Astrocyte of the spinal cord (primary cell): ENCODE data around the gene CHCHD6.

Experiments
- DNase-seq: peaks from one replicate; pipeline ENCODE4 v3.0.0; 2011; ENCODE audit warnings: low read depth, low spot score
- H3K4me3 ChIP-seq: 2 replicates; pipeline ENCODE4 v1.5.1; 2011; ENCODE audit warnings: low read depth, mild to moderate bottlenecking, low read length, moderate library complexity
- CTCF ChIP-seq: IDR thresholded peaks from 2 replicates; pipeline ENCODE4 v1.5.1; 2012; ENCODE audit warnings: low read depth, mild to moderate bottlenecking, low read length, inconsistent platforms
- in situ Hi-C: cut with HindIII; loops from 2 replicates; pipeline ENCODE4 v1.10.0; 2017; ENCODE audit warnings: low sequenced_read_pairs

Gene CHCHD6

GRCh38 chr3:126880901-126881300, 176.9 kb downstream of the CHCHD6 start:
- no peak for DNase-seq
- in situ Hi-C loops, result no loop called here
- no peak for TF ChIP-seq CTCF
- H3K4me3 ChIP-seq, result no peak overlapping the region

- DNase-seq, result no peak
- no peak for TF ChIP-seq CTCF
- in situ Hi-C loops, result no loop called here
- no peak overlapping the region for H3K4me3 ChIP-seq
Observed at GRCh38 chr3:126881861-126882260, 177.8 kb downstream of the CHCHD6 start.

- H3K4me3 ChIP-seq, result no peak overlapping the region
- DNase-seq, result no peak
- in situ Hi-C loops, result no loop called here
- no peak for TF ChIP-seq CTCF
Observed at GRCh38 chr3:126883241-126883640, 179.2 kb downstream of the CHCHD6 start.

DNA sequence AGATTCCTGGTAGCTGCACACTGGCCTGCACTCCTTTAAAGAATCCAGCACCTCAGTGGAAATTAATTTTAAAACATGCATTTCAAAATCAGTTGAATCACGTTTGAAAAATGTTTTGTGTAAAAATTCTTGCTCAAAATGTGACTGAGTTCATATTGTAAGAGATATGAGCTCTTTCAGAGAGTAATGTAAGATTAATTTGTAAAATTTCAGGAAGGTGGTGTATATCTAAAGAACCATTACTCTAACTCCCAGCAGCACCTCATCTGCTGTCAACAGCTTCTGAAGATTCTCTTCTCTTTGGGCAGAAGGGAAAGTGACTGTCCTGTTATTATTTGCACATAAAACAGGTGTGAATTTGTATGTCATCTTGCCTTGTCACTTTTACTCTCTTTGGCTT, 181.4 kb downstream of the CHCHD6 start:
- in situ Hi-C loops, result no loop called here
- DNase-seq, result no peak
- no peak for TF ChIP-seq CTCF
- no peak overlapping the region for H3K4me3 ChIP-seq

- DNase-seq, result no peak
- in situ Hi-C loops, result no loop called here
- no peak overlapping the region for H3K4me3 ChIP-seq
- no peak for TF ChIP-seq CTCF
Observed at GRCh38 chr3:126886217-126886616, 182.2 kb downstream of the CHCHD6 start.

DNA sequence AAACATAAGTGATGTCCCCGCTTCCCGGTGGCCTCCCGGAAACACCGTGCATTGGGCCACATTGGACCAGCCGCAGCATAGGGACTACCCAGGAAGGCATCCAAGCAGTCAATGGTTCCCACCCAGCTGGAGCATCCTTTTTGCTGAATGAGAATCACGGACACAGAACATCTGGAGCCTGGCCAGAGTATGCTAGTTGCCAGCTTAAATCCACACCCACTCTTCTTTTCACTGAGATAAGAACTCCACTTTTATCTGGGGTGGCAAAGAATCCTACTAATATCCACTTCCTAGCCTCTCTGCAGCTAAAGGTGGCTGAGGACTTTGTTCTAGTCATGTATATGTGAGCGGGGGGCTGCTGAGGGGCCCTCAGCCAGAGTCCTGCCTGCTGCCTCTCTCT, 183.6 kb downstream of the CHCHD6 start:
- DNase-seq, result no peak
- no peak for TF ChIP-seq CTCF
- no peak overlapping the region for H3K4me3 ChIP-seq
- in situ Hi-C loops, result no loop called here

- no peak for TF ChIP-seq CTCF
- no peak overlapping the region for H3K4me3 ChIP-seq
- in situ Hi-C loops, result no loop called here
- DNase-seq, result no peak
Observed at GRCh38 chr3:126888186-126888760, 184.2 kb downstream of the CHCHD6 start.
